Activated naive CD4-positive, alpha-beta T cell treated with anti-CD3 and anti-CD28 coated beads for 36 hours (primary cell): Measurements from ENCODE around the gene GAMT. TPM values are rescaled to one million over a fixed set of nuclear protein-coding genes. Genes with fewer than 3 reads are reported as not detected.

Experiments used
- CTCF ChIA-PET: fragments of 350-600 bp; sonication (Branson Sonifier 250); formaldehyde crosslinking; loops from one replicate; lab custom pipeline; 2021; ENCODE audit warnings: antibody characterized with exemption; lab: Charles Lee
- DNase-seq: peaks from one replicate; pipeline ENCODE4 v3.0.0-alpha.2; 2020
- H3K27ac Mint-ChIP-seq: one replicate; pipeline ENCODE4 v1.8.0; 2021; ENCODE audit warnings: mild to moderate bottlenecking, mixed read lengths
- H3K27me3 Mint-ChIP-seq: one replicate; pipeline ENCODE4 v1.8.0; 2021; ENCODE audit warnings: low read depth, mixed read lengths
- H3K36me3 Mint-ChIP-seq: one replicate; pipeline ENCODE4 v1.8.0; 2021; ENCODE audit warnings: low read depth, mixed read lengths
- H3K4me1 Mint-ChIP-seq: one replicate; pipeline ENCODE4 v1.8.0; 2021; ENCODE audit warnings: low read depth, mixed read lengths
- H3K4me3 Mint-ChIP-seq: one replicate; pipeline ENCODE4 v1.8.0; 2021; ENCODE audit warnings: mild to moderate bottlenecking, moderate library complexity, mixed read lengths
- H3K9me3 Mint-ChIP-seq: one replicate; pipeline ENCODE4 v1.8.0; 2021; ENCODE audit warnings: mixed read lengths
- intact Hi-C: fragments of 100-400 bp; cut with micrococcal nuclease; formaldehyde crosslinking; loops from one replicate; pipeline ENCODE4 v1.15.1; 2023
- total RNA-seq, 2 experiments: library from RNA; stranded (reverse); gene quantifications; one replicate each; pipeline ENCODE4 v1.2.3, GENCODE V29; 2021

The GAMT gene
- total RNA-seq, 2 experiments from 2014 or later = 23.5 to 25.0 TPM

- peaks cover 3% of the 10 kb centered on the region for H3K27me3 Mint-ChIP-seq
- intact Hi-C loops = loop anchor here (1.0 to 5.0 kb wide), 7 partner anchors 24 to 209 kb away; partner anchors contain the start of genes C19orf25, DAZAP1, FAM174C and MBD3
- peak within 1 kb of the TSS; percentile 84 for H3K4me3 Mint-ChIP-seq
- H3K4me1 Mint-ChIP-seq = peaks cover 26% of the 10 kb centered on the region
- DNase-seq = peak; percentile 93
- H3K9me3 Mint-ChIP-seq = no peaks in the 10 kb centered on the region
- H3K27ac Mint-ChIP-seq = peak within 1 kb of the TSS; percentile 98
- peaks cover 4% of the 10 kb centered on the region for H3K36me3 Mint-ChIP-seq
- CTCF ChIA-PET = interaction anchor here (0.7 kb wide), 1 partner anchor 294 kb away, joined by 3 read pairs; no protein-coding TSS in a partner anchor
Observed at GRCh38 chr19:1383312-1384084, 17.8 kb downstream of the GAMT start, which contains the start of gene NDUFS7. Gene NDUFS7, plus strand, starts transcription at chr19:1383907. Its CDS starts 20 bp downstream, at chr19:1383927.

- CTCF ChIA-PET = interaction anchor here (0.7 kb wide), 1 partner anchor 295 kb away, joined by 3 read pairs; no protein-coding TSS in a partner anchor
Observed at GRCh38 chr19:1383017-1383311, 18.4 kb downstream of the GAMT start.

GRCh38 chr19:1382250-1382649 is 19.1 kb downstream of the GAMT start:
- Mint-ChIP-seq H3K4me3 (no peak overlapping the region), H3K27ac (no peak overlapping the region), H3K36me3 (peaks cover 4% of the 10 kb centered on the region), H3K9me3 (no peaks in the 10 kb centered on the region), H3K4me1 (peaks cover 26% of the 10 kb centered on the region), H3K27me3 (peaks cover 3% of the 10 kb centered on the region)
- intact Hi-C loops = loop anchor here (2.0 to 5.0 kb wide), 2 partner anchors 57 to 65 kb away; partner anchors contain the start of gene RPS15
- CTCF ChIA-PET = no interaction called here
- no peak for DNase-seq

More at GRCh38 chr19:1383017-1383311, 18.4 kb downstream of the GAMT start:
- intact Hi-C loops = loop anchor here (1.0 to 5.0 kb wide), 7 partner anchors 24 to 209 kb away; partner anchors contain the start of genes C19orf25, DAZAP1, FAM174C and MBD3
- Mint-ChIP-seq H3K36me3 (peaks cover 4% of the 10 kb centered on the region), H3K9me3 (no peaks in the 10 kb centered on the region), H3K4me1 (peaks cover 26% of the 10 kb centered on the region), H3K27me3 (peaks cover 3% of the 10 kb centered on the region), H3K27ac (peak overlapping the region; percentile 98), H3K4me3 (peak overlapping the region; percentile 84)
- DNase-seq = no peak

GRCh38 chr19:1379961-1380489 is 21.3 kb downstream of the GAMT start:
- peaks cover 11% of the 10 kb centered on the region for H3K36me3 Mint-ChIP-seq
- no peaks in the 10 kb centered on the region for H3K9me3 Mint-ChIP-seq
- H3K27ac Mint-ChIP-seq = no peak overlapping the region
- H3K27me3 Mint-ChIP-seq = peaks cover 3% of the 10 kb centered on the region
- CTCF ChIA-PET = no interaction called here
- no peak for DNase-seq
- intact Hi-C loops = loop anchor here (5.0 kb wide), 1 partner anchor 63 kb away; no protein-coding TSS in a partner anchor
- H3K4me3 Mint-ChIP-seq = no peak overlapping the region
- peaks cover 15% of the 10 kb centered on the region for H3K4me1 Mint-ChIP-seq

DNA sequence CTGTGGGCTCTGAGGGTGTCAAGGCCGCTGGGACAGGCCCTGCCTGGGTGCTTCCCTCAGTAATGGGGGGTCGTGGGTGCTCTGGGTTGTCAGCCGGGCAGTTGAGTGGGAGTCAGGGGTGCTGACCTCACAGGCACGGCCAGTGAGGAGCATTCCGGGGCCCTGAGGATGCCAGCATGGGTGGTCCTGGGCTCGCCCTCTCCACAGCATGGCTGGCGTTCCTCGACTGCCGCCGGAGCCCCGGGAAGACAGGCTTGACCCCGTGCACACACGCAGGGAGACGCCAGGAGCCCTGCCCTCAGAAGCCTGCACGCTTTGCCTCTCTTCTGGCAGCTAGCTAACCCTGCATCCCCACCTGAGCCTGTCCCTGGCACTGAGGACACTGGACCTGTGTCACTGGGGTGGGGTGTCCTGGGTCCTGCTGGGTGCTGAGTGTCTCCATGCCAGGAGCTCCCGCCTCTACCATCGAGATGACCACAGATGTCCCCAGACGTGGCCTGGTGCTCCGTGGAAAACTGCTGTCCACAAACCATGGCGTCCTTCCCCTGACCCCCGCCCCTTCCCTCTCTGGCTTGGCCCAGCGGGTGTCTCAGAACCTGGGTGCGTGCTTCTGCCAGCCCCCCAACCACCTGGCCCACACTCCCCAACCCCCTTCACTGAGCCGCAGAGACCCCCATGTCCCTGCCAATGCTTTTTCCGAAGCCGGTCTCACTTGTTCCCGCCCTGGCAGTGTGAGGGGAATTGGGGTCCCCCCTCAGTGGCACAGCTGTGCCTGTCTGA is 22.0 kb downstream of the GAMT start:
- intact Hi-C loops = no loop called here
- Mint-ChIP-seq H3K4me3 (no peak overlapping the region), H3K27ac (no peak overlapping the region), H3K27me3 (peaks cover 3% of the 10 kb centered on the region), H3K36me3 (peaks cover 12% of the 10 kb centered on the region), H3K9me3 (no peaks in the 10 kb centered on the region), H3K4me1 (peaks cover 10% of the 10 kb centered on the region)
- CTCF ChIA-PET = no interaction called here
- DNase-seq = no peak

DNA sequence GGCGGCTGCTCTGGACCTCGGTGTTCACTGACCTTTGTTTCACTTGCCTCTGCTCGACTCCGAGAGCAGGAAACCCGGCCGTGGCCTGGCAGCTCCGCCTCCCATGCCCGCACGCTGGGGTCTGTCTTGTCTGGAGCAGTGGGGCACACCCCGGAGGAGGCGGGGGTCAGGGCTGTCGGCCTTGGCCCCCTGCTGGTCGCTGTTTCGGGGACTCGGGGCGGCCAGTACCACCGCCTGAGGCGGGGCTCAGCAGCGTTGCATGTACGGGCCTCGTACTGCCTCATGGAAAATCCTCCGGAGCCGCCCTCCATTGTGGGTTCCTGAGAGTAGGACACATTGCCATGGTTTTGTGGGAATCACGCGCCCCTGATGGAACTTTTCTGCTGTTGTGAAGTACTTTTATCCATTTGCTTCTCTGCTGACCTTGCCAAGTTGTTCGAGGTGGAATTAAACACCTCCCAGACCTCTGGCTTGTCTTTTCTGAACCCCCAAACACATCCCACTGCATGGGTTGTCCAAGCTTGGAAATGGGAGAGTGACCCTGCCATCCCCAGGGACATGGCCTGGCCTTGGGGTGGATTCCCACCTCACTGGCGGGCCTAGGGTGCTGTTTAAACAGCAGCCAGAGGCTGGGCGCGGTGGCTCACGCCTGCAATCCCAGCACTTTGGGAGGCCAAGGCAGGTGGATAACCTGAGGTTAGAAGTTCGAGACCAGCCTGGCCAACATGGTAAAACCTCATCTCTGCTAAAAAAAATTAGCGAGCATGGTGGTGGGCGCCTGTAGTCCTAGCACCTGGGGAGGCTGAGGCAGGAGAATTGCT is 23.2 kb downstream of the GAMT start:
- Mint-ChIP-seq H3K4me3 (no peak overlapping the region), H3K27ac (no peak overlapping the region), H3K9me3 (no peaks in the 10 kb centered on the region), H3K36me3 (peaks cover 9% of the 10 kb centered on the region), H3K4me1 (peaks cover 6% of the 10 kb centered on the region), H3K27me3 (no peaks in the 10 kb centered on the region)
- no peak for DNase-seq
- intact Hi-C loops = no loop called here
- CTCF ChIA-PET = no interaction called here

- Mint-ChIP-seq H3K4me1 (no peaks in the 10 kb centered on the region), H3K9me3 (no peaks in the 10 kb centered on the region), H3K36me3 (peaks cover 9% of the 10 kb centered on the region), H3K4me3 (no peak overlapping the region), H3K27me3 (no peaks in the 10 kb centered on the region), H3K27ac (no peak overlapping the region)
- CTCF ChIA-PET = no interaction called here
- intact Hi-C loops = no loop called here
- DNase-seq = no peak
Observed at GRCh38 chr19:1377176-1377964, 24.0 kb downstream of the GAMT start.

- Mint-ChIP-seq H3K27ac (no peak overlapping the region), H3K27me3 (no peaks in the 10 kb centered on the region), H3K9me3 (no peaks in the 10 kb centered on the region), H3K4me3 (no peak overlapping the region), H3K4me1 (no peaks in the 10 kb centered on the region), H3K36me3 (peaks cover 9% of the 10 kb centered on the region)
- intact Hi-C loops = no loop called here
- CTCF ChIA-PET = interaction anchor here (0.7 kb wide), 2 partner anchors 36 to 60 kb away, joined by 3 to 4 read pairs; no protein-coding TSS in a partner anchor
- no peak for DNase-seq
Observed at GRCh38 chr19:1376415-1376805, 24.9 kb downstream of the GAMT start.

DNA sequence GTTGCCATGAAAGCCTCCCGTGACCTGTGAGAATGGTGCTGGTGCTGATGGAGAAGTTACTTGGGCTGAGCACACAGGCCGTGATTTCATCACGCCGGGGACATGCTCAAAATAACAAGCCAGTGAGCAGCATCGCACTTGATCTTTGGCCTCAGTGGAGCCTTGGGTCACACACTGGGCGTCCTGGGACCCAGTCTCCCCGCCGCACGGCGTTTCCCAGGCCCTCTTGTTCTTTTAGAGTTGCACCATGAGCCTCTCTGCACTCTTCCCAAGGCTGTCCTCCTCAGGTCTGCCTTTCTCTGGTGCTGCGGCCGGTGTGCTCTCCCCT is 27.1 kb downstream of the GAMT start:
- no peak overlapping the region for H3K27ac Mint-ChIP-seq
- H3K4me3 Mint-ChIP-seq = no peak overlapping the region
- H3K36me3 Mint-ChIP-seq = peaks cover 12% of the 10 kb centered on the region
- CTCF ChIA-PET = no interaction called here
- DNase-seq = no peak
- intact Hi-C loops = no loop called here
- no peaks in the 10 kb centered on the region for H3K4me1 Mint-ChIP-seq
- no peaks in the 10 kb centered on the region for H3K27me3 Mint-ChIP-seq
- H3K9me3 Mint-ChIP-seq = no peaks in the 10 kb centered on the region

DNA sequence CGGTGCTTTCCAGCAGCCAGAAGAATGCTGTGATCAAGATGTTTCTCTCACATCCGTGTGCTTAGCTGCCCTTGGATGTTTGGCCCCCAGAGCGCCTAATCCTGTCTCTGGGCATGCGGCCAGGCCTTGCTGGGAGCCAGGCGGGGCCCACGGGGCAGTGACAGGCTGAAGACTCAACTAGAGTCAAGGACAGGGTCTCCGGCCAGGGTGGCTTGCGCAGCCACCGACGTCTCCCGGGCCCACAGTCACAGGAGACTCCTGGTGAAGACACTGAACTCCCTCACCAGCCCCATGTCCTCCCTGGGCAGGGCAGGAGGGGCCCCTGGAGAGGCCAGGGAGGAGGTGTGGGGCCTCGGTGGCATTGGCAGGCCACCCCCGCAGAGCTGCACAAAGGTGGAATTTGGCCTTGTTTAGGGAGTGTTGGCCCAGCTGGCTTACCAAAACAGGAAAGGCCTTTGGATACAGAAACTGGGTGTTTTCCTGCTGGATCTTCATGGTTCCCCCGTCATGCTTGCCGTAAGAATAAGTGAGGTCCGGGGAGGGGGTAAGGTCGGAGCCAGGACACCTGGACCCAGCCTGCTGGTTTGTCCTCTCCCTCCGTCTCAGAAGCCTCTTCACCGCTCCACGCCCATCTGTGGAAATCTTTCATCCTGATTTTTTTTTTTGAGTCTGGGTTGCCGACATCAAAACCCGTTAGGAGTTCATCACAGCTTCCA is 27.6 kb downstream of the GAMT start:
- H3K27ac Mint-ChIP-seq = no peak overlapping the region
- no peak for DNase-seq
- no peaks in the 10 kb centered on the region for H3K27me3 Mint-ChIP-seq
- peaks cover 12% of the 10 kb centered on the region for H3K36me3 Mint-ChIP-seq
- no peak overlapping the region for H3K4me3 Mint-ChIP-seq
- H3K9me3 Mint-ChIP-seq = no peaks in the 10 kb centered on the region
- intact Hi-C loops = no loop called here
- CTCF ChIA-PET = interaction anchor here (2.4 kb wide), 1 partner anchor 58 kb away, joined by 8 read pairs; no protein-coding TSS in a partner anchor
- no peaks in the 10 kb centered on the region for H3K4me1 Mint-ChIP-seq
